Transverse colon (tissue), 4 donors: Measurements from ENCODE around the gene C3AR1. TPM values are rescaled to one million over a fixed set of nuclear protein-coding genes. Genes with fewer than 3 reads are reported as not detected.

Source experiments
- DNase-seq: peaks from one replicate; pipeline ENCODE4 v3.0.0-alpha.2; 2019
- H3K27ac ChIP-seq, 4 donors: fragments of 200-600 bp; sonication (generic); 2 replicates each; pipeline ENCODE4 v1.5.1; 2016 to 2018; ENCODE audit warnings: inconsistent platforms in 4 of 4
- H3K27me3 ChIP-seq: fragments of 200-600 bp; sonication (generic); 2 replicates; pipeline ENCODE4 v1.5.1; 2017; ENCODE audit warnings: inconsistent platforms
- H3K36me3 ChIP-seq, 4 donors: fragments of 200-600 bp; sonication (generic); 2 replicates each; pipeline ENCODE4 v1.5.1; 2017 to 2019; ENCODE audit warnings: inconsistent platforms in 4 of 4
- H3K4me1 ChIP-seq, 4 donors: fragments of 200-600 bp; sonication (generic); 2 replicates each; pipeline ENCODE4 v1.5.1; 2017 to 2020; ENCODE audit warnings: inconsistent platforms in 4 of 4
- H3K4me3 ChIP-seq, 4 donors: fragments of 200-600 bp; sonication (generic); 1 replicate in 1 of 4; 2 replicates in 3 of 4; pipeline versions ENCODE4 v1.5.1 to v1.6.1; 2017 to 2019; ENCODE audit warnings: inconsistent platforms in 4 of 4
- H3K9me3 ChIP-seq, 2 donors: fragments of 200-600 bp; sonication (generic); 2 replicates each; pipeline ENCODE4 v1.5.1; 2017 to 2019; ENCODE audit warnings: inconsistent platforms in 2 of 2
- EP300 ChIP-seq: sonication (generic); formaldehyde crosslinking; IDR thresholded peaks from one replicate; pipeline ENCODE4 v1.6.1; 2017; ENCODE audit warnings: antibody characterized with exemption, low read depth
- POLR2A ChIP-seq: fragments of 450-650 bp; IDR thresholded peaks from one replicate; pipeline ENCODE4 v1.6.1; 2016; ENCODE audit warnings: antibody characterized with exemption, mild to moderate bottlenecking, moderate library complexity
- POLR2AphosphoS5 ChIP-seq, 3 donors: sonication (generic); formaldehyde crosslinking; IDR thresholded peaks; one replicate each; pipeline ENCODE4 v1.6.1; 2016; ENCODE audit warnings: antibody characterized with exemption in 3 of 3
- WGBS, 2 donors: methylation state at CpG; one replicate each; pipeline ENCODE4 v1.1.5; 2018; ENCODE audit warnings: low coverage in 1 of 2; 5-methylcytosine and 5-hydroxymethylcytosine counted together
- in situ Hi-C, 4 donors: fragments of 200-750 bp; cut with MboI; loops; one replicate each; pipeline versions ENCODE4 v1.15.0 to v1.15.1; 2017; ENCODE audit warnings: low sequenced_read_pairs in 3 of 4, low pct_ligation_motif_present in 1 of 4, low pct_unique_long_range_greater_than_20kb in 1 of 4
- intact Hi-C: fragments of 100-400 bp; cut with DNase I; formaldehyde crosslinking; loops from one replicate; pipeline ENCODE4 v1.15.1; 2023; ENCODE audit warnings: low total_unique reads
- total RNA-seq, 4 donors: library from RNA; depleted of rRNA; stranded (reverse); fragments of >200 nt; gene quantifications; one replicate each; pipeline ENCODE4 v1.1.0, GENCODE V29; 2016
- TF ChIP-seq, protein P1 (sequence below), 5 experiments: fragments of 200-600 bp in 3 of 5; fragments of 450-650 bp in 2 of 5; sonication (generic) in 3 of 5; IDR thresholded peaks; 1 replicate in 2 of 5; 2 replicates in 3 of 5; pipeline ENCODE4 v1.5.1; 2016 to 2017; ENCODE audit warnings: antibody characterized with exemption in 5 of 5, inconsistent platforms in 3 of 5, mild to moderate bottlenecking in 2 of 5, moderate library complexity in 1 of 5

The C3AR1 gene
- total RNA-seq, 4 donors from 2014 or later = 2.4 to 9.4 (median 3.6) TPM

DNA sequence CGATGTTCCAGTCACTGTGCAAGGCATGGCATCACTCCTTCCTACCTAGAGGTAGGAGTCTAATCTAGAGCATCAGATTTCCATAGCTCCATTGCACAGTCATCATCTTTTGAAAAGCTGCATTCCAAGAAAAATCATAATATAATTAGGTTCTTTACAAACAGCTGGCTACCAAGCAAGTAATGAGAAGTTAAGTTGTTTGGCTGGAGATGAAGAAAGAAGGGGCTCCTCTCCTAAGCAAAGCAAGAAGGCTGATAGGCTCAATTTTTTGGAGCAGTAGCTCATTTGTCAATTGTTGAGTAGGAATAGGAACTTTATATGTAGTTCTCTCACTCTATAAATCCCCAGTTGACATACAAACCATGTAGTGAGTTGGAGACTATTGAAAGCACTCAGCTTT lies 25.4 kb downstream of the C3AR1 start:
- WGBS, 2 donors = 75 to 86% methylated on average over 1 of the region's 1 CpG
- in situ Hi-C loops = no loop called here
- Histone ChIP-seq H3K9me3 (no peaks in the 10 kb centered on the region), H3K27me3 (no peaks in the 10 kb centered on the region), H3K4me1 (peaks cover 21 to 37% (median 28%) of the 10 kb centered on the region in 4 donors), H3K27ac (no peak overlapping the region), H3K36me3 (peaks cover 0 to 52% (median 24%) of the 10 kb centered on the region in 4 donors), H3K4me3 (no peak overlapping the region)
- no peak for DNase-seq
- TF ChIP-seq POLR2A (no peak), EP300 (no peak), POLR2AphosphoS5 (IDR thresholded peaks at IDR 0.05) (no peak)
- TF ChIP-seq, protein P1, sequence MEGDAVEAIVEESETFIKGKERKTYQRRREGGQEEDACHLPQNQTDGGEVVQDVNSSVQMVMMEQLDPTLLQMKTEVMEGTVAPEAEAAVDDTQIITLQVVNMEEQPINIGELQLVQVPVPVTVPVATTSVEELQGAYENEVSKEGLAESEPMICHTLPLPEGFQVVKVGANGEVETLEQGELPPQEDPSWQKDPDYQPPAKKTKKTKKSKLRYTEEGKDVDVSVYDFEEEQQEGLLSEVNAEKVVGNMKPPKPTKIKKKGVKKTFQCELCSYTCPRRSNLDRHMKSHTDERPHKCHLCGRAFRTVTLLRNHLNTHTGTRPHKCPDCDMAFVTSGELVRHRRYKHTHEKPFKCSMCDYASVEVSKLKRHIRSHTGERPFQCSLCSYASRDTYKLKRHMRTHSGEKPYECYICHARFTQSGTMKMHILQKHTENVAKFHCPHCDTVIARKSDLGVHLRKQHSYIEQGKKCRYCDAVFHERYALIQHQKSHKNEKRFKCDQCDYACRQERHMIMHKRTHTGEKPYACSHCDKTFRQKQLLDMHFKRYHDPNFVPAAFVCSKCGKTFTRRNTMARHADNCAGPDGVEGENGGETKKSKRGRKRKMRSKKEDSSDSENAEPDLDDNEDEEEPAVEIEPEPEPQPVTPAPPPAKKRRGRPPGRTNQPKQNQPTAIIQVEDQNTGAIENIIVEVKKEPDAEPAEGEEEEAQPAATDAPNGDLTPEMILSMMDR (IDR thresholded peaks at IDR 0.05) = no peak
- intact Hi-C loops = no loop called here

DNA sequence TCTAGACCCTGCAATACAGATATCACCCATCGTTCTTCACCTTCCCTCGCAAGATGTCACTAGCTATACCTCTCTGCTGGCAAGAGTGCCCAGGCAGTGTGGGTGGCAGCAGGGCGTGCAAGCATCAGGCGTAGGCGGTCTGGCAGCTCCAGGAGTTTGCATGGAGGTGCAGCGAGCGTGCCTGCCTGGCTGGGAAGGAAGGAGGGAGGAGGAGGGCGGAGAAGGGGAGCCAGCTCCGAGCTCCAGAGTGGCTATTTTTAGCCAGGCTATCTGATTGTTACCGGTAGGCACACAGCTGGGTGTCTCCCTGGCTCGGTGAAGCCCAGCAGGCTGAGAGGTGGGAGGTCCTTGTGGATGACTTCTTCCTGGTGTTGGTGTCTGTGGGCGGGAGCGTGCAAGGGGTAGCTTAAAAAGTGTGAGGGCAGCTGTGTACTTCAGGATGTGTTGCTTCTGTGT lies 27.5 kb downstream of the C3AR1 start:
- H3K27me3 ChIP-seq = no peaks in the 10 kb centered on the region
- TF ChIP-seq POLR2A (no peak), POLR2AphosphoS5 (IDR thresholded peaks at IDR 0.05) (peak in 1 of 3 donors; percentile 13)
- peaks cover 0 to 36% (median 13%) of the 10 kb centered on the region in 4 donors for H3K36me3 ChIP-seq
- peak; percentile 40 for DNase-seq
- H3K4me1 ChIP-seq = peaks cover 40 to 58% (median 48%) of the 10 kb centered on the region in 4 donors
- in situ Hi-C loops = no loop called here
- H3K27ac ChIP-seq = peak overlapping the region; percentile 21 to 64 (median 52)
- H3K9me3 ChIP-seq = no peaks in the 10 kb centered on the region
- 12% methylated on average over 8 of the region's 13 CpGs; no CpG with 5 or more reads in 1 of the 2 donors for WGBS, 2 donors
- peak overlapping the region in 1 of 4 donors; percentile 4 for H3K4me3 ChIP-seq
- intact Hi-C loops = no loop called here

DNA sequence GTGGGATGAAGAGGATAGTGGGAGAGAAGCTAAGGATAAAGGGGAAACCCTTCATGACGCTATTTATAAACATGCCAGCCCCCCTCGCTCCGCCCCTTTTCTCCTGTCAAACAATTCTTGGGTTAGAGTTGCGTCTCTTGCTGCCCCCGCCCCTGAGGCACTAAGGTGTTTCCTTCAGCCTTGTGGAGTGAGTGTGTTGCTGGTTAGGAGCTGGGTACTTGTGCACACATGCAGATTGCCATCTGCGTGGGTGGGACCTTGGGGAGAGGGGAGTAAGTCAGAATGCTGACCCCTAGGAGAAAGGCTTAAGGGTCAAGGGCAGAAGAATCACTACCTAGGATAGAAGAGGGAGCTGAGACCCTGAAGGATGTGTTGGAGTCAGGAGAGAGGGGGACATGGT lies 28.2 kb downstream of the C3AR1 start:
- no peak overlapping the region for H3K4me3 ChIP-seq
- peaks cover 0 to 28% (median 10%) of the 10 kb centered on the region in 4 donors for H3K36me3 ChIP-seq
- H3K27me3 ChIP-seq = no peaks in the 10 kb centered on the region
- H3K9me3 ChIP-seq = no peaks in the 10 kb centered on the region
- 79% methylated on average over 2 to 6 of the region's 6 CpGs for WGBS, 2 donors
- no peak for TF ChIP-seq POLR2A
- TF ChIP-seq EP300 = no peak
- TF ChIP-seq, protein P1 (IDR thresholded peaks at IDR 0.05) = no peak
- TF ChIP-seq POLR2AphosphoS5 (IDR thresholded peaks at IDR 0.05) = no peak
- H3K27ac ChIP-seq = peak overlapping the region; percentile 21 to 64 (median 52)
- intact Hi-C loops (no loop called here), in situ Hi-C loops (no loop called here)
- peaks cover 43 to 63% (median 50%) of the 10 kb centered on the region in 4 donors for H3K4me1 ChIP-seq
- no peak for DNase-seq

DNA sequence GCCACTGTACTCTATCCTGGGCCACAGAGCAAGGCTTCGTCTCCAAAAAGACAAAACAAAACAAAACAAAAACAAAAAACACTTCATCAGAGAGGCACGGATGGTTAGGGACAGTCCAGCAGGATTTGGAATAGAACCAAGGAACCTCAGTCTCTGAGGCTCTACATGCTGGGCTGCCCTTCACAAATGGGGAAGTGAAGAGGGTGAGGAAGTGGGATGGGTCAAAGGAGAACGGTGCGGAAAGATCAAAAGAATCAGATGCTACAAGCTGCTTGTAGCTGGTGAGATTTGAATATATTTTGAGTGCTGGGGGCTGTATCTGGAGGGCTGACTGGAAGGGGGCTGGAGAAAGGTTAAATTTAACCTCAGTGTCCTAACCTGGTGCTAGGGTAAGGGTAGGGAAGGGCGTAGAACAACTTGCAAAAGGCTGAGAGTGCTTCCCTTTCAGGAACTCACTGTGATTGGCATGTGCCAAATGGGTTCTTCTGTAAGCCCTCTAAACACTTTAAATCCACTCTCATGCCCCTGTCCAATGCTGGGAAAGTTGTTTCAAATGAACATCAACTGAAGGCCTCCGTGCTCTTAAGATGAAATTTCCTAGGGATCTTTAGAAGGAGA lies 29.0 kb downstream of the C3AR1 start:
- TF ChIP-seq EP300 (no peak), POLR2A (no peak), POLR2AphosphoS5 (IDR thresholded peaks at IDR 0.05) (no peak)
- TF ChIP-seq, protein P1 (IDR thresholded peaks at IDR 0.05) = no peak
- DNase-seq = no peak
- 27 to 44% methylated on average over 5 to 6 of the region's 6 CpGs for WGBS, 2 donors
- intact Hi-C loops = no loop called here
- in situ Hi-C loops = no loop called here
- Histone ChIP-seq H3K36me3 (peaks cover 0 to 24% (median 10%) of the 10 kb centered on the region in 4 donors), H3K27me3 (no peaks in the 10 kb centered on the region), H3K4me3 (no peak overlapping the region), H3K4me1 (peaks cover 43 to 64% (median 50%) of the 10 kb centered on the region in 4 donors), H3K9me3 (no peaks in the 10 kb centered on the region), H3K27ac (peak overlapping the region in 2 of 4 donors; percentile 13 to 64)
